Measurements from ENCODE around the gene SLC26A11. TPM values are rescaled to one million over a fixed set of nuclear protein-coding genes. Genes with fewer than 3 reads are reported as not detected.

The SLC26A11 gene
- total RNA-seq, 2 experiments from 2014 or later = 46.5 to 50.9 TPM

DNA sequence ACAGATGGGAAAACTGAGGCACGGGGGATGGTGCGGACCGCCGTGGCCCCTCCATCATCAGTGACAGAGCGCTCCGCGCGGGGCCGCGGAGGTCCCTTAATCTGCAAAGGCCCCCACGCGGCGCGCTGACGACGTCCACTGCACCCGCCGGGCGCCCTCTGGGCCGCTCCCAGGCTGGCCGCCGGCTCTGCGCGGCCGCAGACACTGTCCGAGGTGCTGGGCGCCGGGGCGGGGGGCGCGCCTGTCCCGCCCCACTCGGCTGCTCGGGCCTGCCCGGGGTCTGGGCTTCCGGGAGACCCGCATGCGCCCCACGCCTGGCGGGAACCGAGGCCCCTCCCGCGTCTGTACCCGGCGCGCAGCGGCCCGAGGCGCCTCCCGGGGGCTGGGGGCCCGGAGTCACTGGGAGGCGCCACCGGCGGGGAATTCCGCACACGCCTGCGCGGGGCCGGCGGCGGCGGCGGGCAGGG lies 39.9 kb downstream of the SLC26A11 start:
- Mint-ChIP-seq H3K27ac (peak overlapping the region; percentile 98), H3K36me3 (ENCODE audit: low read depth) (peaks cover 20% of the 10 kb centered on the region), H3K9me3 (no peaks in the 10 kb centered on the region), H3K4me3 (peak overlapping the region; percentile 97), H3K4me1 (ENCODE audit: low read depth) (peaks cover 46% of the 10 kb centered on the region), H3K27me3 (no peaks in the 10 kb centered on the region)
- Histone ChIP-seq H3K27ac (ENCODE audit: low read depth in 1 of 2, low read length in 2 of 2) (peak overlapping the region; percentile 74 to 86), H3K27me3 (ENCODE audit: control insufficient read depth in 1 of 2, insufficient read depth in 2 of 2, low read length in 2 of 2) (no peaks in the 10 kb centered on the region), H3K4me3 (ENCODE audit: low read length) (peak overlapping the region; percentile 55), H3K4me1 (ENCODE audit: insufficient read depth, low read length) (peaks cover 72% of the 10 kb centered on the region), H3K9me3 (ENCODE audit: control insufficient read depth in 1 of 2, insufficient read depth in 1 of 2, low read length in 2 of 2) (no peaks in the 10 kb centered on the region), H3K36me3 (ENCODE audit: insufficient read depth, low read length) (no peaks in the 10 kb centered on the region)
- intact Hi-C loops (cut with DNase I, micrococcal nuclease) = loop anchor here (1.0 to 10.0 kb wide), 4 partner anchors 41 to 1255 kb away; partner anchors contain the start of genes ACTG1 (in 1 of the 2), EIF4A3 (in 1 of the 2) and GAA (in 1 of the 2)
- ATAC-seq (ENCODE audit: poor library complexity) = peak; percentile 63
- CTCF ChIA-PET = no interaction called here
- POLR2A ChIA-PET = interaction anchor here (2.1 kb wide), 1 partner anchor 13 kb away, joined by 11 read pairs; no protein-coding TSS in a partner anchor
- DNase-seq = peak; percentile 60 to 94 (median 78)
- TF ChIP-seq, protein P1, sequence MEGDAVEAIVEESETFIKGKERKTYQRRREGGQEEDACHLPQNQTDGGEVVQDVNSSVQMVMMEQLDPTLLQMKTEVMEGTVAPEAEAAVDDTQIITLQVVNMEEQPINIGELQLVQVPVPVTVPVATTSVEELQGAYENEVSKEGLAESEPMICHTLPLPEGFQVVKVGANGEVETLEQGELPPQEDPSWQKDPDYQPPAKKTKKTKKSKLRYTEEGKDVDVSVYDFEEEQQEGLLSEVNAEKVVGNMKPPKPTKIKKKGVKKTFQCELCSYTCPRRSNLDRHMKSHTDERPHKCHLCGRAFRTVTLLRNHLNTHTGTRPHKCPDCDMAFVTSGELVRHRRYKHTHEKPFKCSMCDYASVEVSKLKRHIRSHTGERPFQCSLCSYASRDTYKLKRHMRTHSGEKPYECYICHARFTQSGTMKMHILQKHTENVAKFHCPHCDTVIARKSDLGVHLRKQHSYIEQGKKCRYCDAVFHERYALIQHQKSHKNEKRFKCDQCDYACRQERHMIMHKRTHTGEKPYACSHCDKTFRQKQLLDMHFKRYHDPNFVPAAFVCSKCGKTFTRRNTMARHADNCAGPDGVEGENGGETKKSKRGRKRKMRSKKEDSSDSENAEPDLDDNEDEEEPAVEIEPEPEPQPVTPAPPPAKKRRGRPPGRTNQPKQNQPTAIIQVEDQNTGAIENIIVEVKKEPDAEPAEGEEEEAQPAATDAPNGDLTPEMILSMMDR (IDR thresholded peaks at IDR 0.05) = no peak

DNA sequence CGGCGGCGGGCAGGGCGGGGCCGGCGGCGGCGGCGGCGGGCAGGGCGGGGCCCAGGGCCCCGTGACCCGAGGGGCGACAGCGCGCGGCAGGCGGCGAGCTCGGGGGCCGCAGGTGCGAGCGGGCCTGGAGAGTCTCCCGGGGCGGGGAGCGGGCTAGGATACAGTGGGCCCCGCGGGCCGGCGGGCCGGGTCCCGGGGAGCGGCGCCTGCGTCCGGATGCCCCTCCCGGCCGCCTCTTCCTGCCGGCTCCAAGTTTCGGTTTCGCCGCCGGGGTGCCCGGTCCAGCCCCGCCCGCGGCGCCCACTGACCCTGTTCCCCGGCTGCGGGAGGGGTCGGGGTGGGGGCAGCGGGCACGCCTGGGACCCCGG lies 40.5 kb downstream of the SLC26A11 start, which contains the start of gene RNF213:
Gene RNF213, plus strand, starts transcription at position 62 of the 368 bp plus-strand sequence. CDS start 2,830 bp downstream, outside the sequence.
- ChIA-PET CTCF (no interaction called here), POLR2A (interaction anchor here (1.1 to 2.1 kb wide), 2 partner anchors 13 to 41 kb away, joined by 3 to 11 read pairs; partner anchors contain the start of genes SGSH and SLC26A11)
- TF ChIP-seq, protein P1 (IDR thresholded peaks at IDR 0.05) = no peak
- Histone ChIP-seq H3K36me3 (ENCODE audit: insufficient read depth, low read length) (no peaks in the 10 kb centered on the region), H3K27me3 (ENCODE audit: control insufficient read depth in 1 of 2, insufficient read depth in 2 of 2, low read length in 2 of 2) (no peaks in the 10 kb centered on the region), H3K4me1 (ENCODE audit: insufficient read depth, low read length) (peaks cover 72% of the 10 kb centered on the region), H3K9me3 (ENCODE audit: control insufficient read depth in 1 of 2, insufficient read depth in 1 of 2, low read length in 2 of 2) (no peaks in the 10 kb centered on the region), H3K4me3 (ENCODE audit: low read length) (peak within 1 kb of the TSS; percentile 89), H3K27ac (ENCODE audit: low read depth in 1 of 2, low read length in 2 of 2) (peak within 1 kb of the TSS; percentile 76 to 97)
- peak within 1 kb of the TSS; percentile 98 for H3K27ac Mint-ChIP-seq
- H3K9me3 Mint-ChIP-seq = no peaks in the 10 kb centered on the region
- H3K27me3 Mint-ChIP-seq = no peaks in the 10 kb centered on the region
- H3K4me3 Mint-ChIP-seq = peak within 1 kb of the TSS; percentile 97
- peaks cover 26% of the 10 kb centered on the region for H3K36me3 Mint-ChIP-seq (ENCODE audit: low read depth)
- DNase-seq (peak; percentile 33 to 81 (median 56)), ATAC-seq (ENCODE audit: poor library complexity) (peak; percentile 30)
- intact Hi-C loops (cut with DNase I, micrococcal nuclease) = loop anchor here (1.0 to 10.0 kb wide), 4 partner anchors 42 to 1254 kb away; partner anchors contain the start of genes ACTG1 (in 1 of the 2), EIF4A3 (in 1 of the 2) and GAA (in 1 of the 2)
- peaks cover 53% of the 10 kb centered on the region for H3K4me1 Mint-ChIP-seq (ENCODE audit: low read depth)

DNA sequence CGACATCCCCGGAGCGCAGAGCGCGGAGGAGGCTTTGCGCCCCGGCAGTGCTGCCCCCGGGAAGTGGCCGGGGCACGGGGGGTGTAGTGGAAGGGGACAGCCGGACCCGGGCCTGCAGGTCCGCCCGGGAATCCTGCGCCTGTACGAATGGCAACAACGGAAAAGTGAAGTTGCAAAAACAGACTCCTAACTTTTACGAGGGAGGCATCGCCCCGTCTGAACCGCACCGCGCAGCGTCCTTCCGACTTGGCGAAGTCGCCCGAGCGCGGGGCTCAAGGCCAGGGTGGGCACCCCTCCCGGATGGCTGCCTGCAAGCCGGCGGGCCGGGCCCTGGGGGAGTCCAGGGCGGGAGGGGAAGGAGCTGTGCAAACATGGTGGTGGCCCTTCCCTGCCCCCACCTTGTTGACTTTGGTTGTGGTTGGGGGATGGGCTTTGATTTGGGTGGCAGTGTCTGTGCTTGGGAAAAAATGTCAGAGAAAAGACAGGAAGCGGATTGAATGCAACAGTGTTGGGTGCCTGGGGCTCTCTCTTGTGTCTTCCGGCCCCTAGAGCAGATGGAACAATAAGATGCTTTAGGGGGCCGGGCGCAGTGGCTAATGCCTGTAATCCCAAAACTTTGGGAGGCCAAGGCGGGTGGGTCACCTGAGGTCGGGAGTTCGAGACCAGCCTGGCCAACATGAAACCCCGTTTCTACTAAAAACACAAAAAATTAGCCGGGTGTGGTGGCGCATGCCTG lies 41.1 kb downstream of the SLC26A11 start:
- peaks cover 4% of the 10 kb centered on the region for H3K36me3 ChIP-seq (ENCODE audit: insufficient read depth, low read length)
- ATAC-seq (ENCODE audit: poor library complexity) (peak; percentile 61), DNase-seq (peak; percentile 57 to 92 (median 76))
- H3K4me1 ChIP-seq (ENCODE audit: insufficient read depth, low read length) = peaks cover 73% of the 10 kb centered on the region
- Mint-ChIP-seq H3K4me1 (ENCODE audit: low read depth) (peaks cover 56% of the 10 kb centered on the region), H3K36me3 (ENCODE audit: low read depth) (peaks cover 29% of the 10 kb centered on the region), H3K4me3 (peak overlapping the region; percentile 92), H3K27me3 (no peaks in the 10 kb centered on the region), H3K27ac (peak overlapping the region; percentile 94), H3K9me3 (no peaks in the 10 kb centered on the region)
- intact Hi-C loops (cut with DNase I, micrococcal nuclease) = loop anchor here (2.0 to 10.0 kb wide), 2 partner anchors 43 to 1253 kb away; partner anchors contain the start of gene ACTG1 (in 1 of the 2)
- H3K27me3 ChIP-seq (ENCODE audit: control insufficient read depth in 1 of 2, insufficient read depth in 2 of 2, low read length in 2 of 2) = no peaks in the 10 kb centered on the region
- peak overlapping the region; percentile 76 to 97 for H3K27ac ChIP-seq (ENCODE audit: low read depth in 1 of 2, low read length in 2 of 2)
- peak overlapping the region; percentile 89 for H3K4me3 ChIP-seq (ENCODE audit: low read length)
- CTCF ChIA-PET = no interaction called here
- H3K9me3 ChIP-seq (ENCODE audit: control insufficient read depth in 1 of 2, insufficient read depth in 1 of 2, low read length in 2 of 2) = no peaks in the 10 kb centered on the region
- POLR2A ChIA-PET = interaction anchor here (0.6 to 2.1 kb wide), 5 partner anchors 9 to 41 kb away, joined by 3 to 11 read pairs (median 3); partner anchors contain the start of genes SGSH and SLC26A11
- TF ChIP-seq, protein P1 (IDR thresholded peaks at IDR 0.05) = no peak

Measured in CD4-positive, alpha-beta T cell (primary cell).